Inferior parietal cortex (tissue), 1 donor: Measurements from ENCODE around the gene RETREG1.

Experiments used
- DNase-seq: peaks from one replicate; pipeline ENCODE4 v3.0.0-alpha.2; 2016; ENCODE audit errors: extremely low spot score

The RETREG1 gene

DNA sequence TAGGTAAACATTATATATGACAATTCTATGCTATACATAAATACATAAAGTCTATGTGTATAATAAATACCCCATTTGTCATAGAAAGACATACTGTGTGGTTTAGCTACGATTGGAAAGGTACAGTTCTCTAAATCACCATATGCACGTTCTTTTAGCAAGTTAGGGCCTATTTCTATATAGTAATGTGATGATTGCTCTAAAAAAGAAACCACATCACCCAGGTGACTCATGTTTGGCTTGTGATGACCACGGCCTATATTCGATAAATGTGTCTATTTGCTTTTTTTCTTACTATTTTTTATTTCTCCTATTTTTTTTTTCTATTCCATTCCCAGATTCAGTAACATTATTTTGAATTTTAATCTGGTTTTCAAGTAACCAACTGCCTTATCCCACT, 34.7 kb downstream of the RETREG1 start:
- no peak for DNase-seq

DNA sequence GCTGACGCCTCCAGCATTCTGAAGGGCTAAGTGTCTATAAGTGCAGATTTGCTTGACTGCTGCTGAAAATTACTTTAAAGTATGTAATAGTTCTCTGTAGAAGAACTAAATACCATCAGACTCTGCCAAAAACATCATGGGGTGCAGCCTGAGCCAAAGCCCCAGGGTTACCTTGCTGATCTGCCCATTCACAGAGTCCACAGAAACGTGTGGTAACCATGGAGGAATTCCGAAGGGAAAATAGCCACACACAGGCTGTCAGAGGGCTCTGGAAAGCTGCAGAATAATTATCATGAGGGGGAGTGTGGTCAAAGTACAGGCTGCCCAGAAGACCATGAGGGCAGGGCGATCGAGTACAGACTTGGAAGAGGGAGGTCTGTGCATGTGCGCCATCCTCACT, 36.4 kb downstream of the RETREG1 start:
- no peak for DNase-seq

DNA sequence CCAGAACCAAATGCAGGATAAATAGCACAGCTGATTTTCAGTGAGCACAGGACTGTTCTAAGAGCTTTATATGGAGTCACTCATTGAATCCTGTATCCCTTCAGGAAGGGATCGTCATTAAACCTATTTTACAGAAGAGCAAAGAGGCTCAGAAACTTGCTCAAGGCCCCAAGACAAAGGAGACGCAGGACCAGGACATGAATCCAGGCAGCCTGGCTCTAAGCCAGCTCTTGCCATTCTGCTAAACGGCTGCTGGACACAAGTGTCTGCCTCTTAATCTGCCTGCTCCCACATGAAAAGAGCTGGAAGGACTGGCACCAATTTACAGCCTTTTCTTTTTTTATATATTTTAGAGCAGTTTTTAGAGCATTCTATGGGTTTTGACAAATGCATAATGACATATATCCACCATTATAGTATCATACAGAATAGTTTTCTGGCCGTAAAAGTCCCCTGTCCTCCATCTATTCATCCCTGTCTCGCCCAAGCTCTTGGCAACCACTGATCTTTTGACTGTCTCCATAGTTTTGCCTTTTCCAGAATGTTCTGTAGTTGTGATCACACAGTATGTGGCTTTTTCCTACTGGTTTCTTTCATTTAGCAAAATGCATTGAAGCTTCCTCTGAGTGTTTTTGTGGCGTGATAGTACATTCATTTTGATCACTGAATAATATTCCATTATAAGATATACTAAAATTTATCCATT, 37.5 kb downstream of the RETREG1 start:
- DNase-seq: peak; percentile 58

DNA sequence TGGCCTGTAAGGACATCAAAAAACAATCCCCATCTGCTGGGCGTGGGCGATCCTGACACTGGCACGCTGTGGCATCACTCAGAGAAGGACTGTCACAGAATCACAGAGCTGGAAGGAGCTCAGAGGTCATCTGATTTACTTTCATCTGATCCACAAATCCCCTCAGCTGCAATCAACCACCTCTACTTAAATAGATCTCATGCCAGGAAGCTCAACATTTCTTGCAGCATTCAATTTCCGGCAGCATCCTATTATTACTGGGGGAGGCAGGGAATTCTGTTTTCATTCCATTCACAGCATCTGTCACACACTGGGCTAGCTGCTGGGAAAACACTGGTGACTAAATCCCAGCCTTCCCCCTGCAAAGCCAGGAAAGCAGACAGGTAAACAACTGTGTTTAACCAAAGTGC, 38.3 kb downstream of the RETREG1 start:
- DNase-seq: no peak

DNA sequence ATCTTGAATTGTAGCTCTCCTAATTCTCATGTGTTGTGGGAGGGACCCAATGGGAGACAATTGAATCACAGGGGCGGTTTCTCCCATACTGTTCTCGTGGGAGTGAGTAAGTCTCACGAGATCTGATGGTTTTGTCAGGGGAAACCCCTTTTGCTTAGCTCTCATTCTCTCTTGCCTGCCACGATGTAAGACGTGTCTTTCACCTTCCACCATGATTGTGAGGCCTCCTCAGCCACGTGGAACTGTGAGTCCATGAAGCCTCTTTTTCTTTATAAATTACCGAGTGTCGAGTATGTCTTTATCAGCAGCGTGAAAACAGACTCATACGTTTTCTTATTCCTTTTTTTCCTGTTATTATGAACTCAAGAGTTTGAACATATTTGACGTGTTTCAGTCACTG, 39.1 kb downstream of the RETREG1 start:
- DNase-seq: no peak

DNA sequence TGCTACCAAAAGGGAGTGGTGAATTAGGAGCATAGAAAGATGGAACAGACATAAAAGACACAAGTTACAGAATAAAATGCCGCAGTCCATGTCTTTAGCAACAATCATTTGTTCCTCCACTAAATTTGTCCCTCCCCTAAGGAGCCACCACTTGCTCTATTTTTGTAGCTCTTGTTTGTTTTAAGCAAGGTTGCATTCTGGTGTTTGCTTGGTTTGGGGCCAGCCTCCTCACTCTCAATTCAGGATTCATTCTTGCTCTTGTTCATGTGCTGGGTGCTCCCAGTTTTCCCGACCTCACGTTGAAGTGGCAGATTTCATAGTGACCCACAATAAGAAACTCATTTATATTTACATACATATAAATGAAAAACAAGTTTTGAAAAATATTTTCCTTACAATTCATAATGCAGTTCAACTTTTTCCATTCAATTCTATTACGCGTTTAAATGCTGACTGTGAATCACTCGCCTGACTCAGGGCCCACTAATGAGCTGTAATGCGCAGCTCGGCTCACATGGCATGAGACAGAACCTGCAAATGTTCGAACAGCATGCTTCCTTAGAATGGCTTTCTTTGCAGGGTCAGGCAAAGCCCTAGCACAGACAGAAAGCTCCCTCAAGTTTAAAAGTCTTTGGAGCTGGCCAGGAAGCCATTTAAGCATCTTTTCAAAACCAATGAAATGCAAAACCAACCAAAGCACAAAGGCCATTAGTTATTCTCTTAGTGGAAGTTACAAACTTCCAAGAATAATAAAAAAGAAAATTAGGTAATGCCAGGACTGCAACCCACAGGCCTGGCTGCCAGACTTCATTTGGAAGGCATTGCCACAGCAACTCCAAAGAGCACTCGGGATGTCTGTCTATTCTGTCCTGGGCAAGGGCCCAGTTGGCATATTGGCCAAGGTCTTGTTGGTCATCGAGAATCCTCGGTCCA, 41.7 kb downstream of the RETREG1 start:
- DNase-seq: no peak

DNA sequence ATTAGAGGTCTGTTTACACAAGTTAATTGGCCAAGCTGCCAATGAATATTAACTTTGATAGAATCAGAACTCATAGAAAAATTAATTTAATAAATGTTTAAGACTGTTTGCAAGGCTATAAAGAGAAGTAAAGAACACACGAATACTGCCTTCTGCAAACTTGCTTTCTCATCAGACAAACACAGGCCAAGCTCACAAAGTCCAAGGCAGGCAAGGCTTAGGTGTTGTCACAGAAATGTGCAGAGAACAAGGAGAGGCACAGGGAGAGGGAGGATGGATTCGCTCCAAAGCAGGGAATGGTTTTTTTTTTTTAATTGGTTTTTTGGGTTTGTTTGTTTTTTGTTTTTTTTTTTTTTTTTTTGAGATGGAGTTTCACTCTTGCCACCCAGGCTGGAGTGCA, 43.4 kb downstream of the RETREG1 start:
- DNase-seq: no peak

DNA sequence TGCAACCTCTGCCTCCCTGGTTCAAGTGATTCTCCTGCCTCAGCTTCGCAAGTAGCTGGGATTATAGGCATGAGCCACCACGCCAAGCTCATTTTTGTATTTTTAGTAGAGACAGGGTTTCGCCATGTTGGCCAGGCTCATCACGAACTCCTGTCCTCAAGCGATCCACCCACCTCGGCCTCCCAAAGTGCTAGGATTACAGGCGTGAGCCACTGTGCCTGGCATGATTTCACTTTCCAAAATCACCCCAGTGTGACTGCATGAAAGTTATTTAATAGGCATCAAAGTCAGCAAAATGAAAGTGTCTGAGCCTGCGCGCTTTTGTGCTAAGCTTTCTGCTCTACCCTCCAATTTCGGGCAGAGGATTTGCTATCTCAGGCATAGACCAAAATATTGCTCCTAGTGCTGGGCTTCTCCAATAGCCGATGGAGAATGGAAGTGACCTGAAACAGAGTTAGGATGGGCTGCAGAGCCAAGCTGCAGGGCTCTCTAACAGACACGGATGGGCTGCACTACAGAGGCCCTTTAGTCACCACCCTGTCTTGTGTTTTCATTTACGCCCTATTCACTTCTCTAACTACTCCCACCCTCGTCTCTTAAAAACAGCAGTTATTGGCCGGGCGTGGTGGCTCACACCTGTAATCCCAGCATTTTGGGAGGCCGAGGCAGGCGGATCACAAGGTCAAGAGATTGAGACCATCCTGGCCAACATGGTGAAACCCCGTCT, 44.3 kb downstream of the RETREG1 start:
- no peak for DNase-seq

DNA sequence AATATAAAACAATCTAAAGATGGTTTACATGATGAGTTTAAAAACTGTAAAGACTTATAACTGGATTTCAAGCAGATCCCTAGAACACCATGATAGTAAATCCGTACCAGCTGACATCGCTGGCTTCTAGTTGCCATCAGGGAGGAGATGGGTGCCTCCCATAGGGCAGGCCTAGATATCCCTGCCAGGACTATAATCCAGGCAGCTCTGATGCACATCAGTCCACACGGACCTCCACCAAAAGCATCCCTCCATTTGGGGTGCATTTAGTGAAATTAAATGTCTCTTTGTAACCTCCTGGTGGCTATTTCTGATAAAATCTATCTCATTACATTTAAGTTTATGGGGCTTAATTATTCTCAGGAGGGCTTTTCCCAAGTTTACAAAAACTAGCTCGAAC, 45.8 kb downstream of the RETREG1 start:
- DNase-seq: no peak

DNA sequence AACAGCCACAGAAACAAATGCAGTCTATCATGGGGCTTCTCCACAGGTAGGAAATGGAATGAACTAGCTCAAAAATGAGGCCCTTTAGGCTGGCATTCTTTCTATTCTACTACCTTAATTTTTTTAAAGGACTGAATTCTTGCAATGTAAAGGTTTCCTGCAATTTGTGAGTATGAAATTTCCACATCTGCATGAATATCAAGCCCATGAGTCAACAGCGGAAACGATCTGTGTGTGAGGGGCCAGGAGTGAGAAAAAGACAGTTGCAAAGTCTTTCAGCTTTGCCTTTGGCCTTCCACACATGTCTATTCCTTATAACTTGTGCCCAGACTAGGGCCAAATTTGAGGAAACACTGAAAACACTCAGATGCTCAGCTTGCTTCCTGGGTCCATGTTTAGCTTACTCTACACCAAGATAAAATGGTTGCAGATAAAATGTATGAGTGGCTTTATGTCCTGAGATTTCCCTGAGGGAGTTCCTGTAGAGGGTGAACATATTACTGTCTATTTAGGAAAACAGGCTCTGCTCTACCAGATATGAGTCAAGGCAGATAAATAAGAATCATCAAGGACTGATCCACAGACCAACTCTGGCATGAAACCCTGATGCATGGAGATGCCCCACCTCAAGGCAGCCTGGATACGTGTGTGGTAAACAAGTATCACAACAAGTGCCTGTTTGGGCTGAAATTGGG, 46.5 kb downstream of the RETREG1 start:
- DNase-seq: no peak

DNA sequence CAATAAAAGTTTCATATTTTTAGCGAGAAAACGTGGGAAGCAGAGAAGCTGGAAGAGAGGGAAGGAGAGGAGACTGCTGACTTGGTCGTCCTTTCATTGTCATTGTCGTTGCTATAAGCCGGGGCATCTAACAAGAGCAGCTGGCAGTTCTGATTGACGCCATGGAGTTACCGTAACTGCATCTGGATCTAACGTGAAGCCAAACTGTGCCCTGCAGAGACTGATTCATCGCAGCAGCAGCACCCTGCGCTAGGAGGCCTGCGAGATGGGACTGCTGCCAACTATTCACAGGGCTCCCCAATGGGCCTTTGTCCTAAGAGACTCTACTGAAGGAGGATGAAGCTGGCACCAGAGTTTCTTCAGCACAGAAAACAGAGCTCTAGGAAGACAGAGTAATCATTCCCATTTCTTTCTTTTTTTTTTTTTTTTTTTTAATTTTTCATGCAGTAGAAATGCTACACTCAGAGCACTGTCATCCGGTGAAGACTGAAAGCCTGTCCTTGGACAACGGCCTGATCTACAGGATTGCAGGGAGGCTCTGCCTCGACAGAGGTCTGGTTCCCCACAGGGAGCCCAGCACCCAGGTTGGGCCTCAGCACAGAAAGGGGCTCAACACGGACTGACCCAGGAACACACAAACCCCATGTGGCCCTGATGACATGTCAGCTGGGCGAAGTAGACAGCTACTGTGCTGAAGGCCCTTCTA, 47.8 kb downstream of the RETREG1 start:
- DNase-seq: peak; percentile 94

DNA sequence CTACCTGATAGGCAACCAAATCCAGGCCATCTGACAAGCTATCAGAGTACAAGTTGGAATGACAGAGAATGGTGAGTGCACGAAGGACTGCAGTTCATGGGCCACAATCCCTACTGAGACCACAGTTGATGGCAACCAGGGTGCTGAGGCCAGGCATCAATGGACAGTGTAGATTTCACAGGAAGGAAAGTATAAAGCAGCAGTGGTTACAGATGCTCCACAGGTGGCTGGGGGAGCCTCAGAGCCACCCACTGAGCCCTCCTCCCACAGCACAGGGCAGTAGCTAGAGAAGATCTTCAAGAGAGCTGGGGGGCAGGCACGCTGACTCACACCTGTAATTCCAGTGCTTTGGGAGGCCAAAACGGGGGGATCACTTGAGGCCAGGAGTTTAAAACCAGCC, 49.4 kb downstream of the RETREG1 start:
- no peak for DNase-seq

DNA sequence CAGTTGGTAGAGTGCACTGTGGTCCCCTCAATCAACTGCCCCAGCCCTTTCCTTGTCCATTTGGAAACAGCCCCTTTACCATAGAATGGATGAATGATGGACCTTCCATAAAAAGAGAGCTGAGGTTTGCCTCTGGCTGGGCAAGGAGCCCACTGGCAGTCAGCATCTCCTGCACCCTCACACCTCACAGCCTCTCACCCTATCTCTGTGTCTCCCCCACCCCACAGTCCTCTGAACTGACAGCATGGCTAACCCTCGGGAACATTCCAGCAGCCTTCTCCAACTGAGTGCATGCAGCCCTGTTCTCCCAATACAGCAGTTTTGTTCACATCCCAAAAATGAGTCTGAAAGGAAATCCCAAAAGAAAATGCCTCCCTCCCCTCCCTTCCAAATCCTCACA, 51.7 kb downstream of the RETREG1 start:
- no peak for DNase-seq

DNA sequence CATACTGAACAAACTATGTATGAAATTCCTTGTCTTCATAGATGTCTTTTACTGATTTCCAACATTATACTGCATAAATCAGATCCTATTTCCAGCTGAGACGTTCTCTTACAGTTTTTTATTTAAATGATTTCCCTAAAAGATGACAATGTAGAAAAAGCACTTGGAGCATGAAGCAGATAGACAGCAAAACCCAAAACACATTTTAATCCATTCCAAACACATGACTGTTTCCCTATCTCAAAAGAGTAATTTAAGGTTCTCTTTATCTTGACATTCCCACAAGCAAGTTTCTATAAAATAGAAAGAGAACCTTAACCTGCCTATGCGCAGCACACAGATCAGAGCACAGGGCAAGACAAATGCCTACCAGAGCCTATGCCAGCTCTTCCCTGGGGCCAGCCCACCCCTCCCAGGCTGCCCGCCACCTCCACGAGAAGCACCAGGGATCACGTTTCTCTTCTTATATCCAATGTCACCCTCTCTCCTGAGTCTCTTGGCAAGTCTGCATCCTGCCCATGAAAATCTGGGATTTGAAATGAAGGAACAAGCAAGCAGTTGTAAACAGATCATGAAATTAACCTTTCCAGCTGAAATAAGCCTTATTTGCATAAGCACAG, 52.4 kb downstream of the RETREG1 start:
- no peak for DNase-seq

DNA sequence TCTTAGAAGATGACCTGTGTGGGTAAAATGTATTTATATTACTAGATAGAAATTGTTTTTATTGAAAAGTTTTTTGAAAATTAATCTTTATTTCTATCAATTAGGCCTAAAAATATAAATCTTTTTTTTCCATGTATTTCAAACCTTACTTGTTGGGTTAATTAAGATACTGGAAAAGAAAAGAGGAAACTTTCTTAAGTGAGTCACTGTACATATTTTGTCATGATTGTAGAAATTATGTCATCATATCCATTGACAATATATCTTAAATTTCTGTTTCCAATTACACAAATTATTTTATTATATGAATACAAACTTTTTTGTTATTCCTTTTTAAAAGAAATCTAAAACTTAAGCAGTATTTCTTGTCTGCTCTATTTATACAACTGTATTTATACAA, 53.1 kb downstream of the RETREG1 start:
- no peak for DNase-seq

DNA sequence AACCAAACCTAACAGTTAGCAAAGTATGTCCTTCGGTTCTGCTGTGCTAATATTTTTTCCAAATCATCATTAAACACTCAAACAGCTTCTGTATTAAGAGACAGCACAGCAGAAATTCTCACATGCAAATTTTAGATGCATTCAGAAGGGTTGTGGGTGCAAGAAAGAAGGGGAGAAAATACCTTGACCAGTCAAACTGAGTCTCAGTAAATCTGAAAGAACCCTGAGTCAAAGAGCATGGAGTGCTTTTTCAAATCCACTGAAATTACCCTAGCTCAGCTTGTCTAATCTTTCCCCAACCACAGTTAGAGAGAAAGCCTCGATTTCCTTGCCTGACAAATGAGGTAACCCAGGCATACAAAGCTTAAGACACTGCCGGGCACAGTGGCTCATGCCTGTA, 55.1 kb downstream of the RETREG1 start:
- DNase-seq: no peak

DNA sequence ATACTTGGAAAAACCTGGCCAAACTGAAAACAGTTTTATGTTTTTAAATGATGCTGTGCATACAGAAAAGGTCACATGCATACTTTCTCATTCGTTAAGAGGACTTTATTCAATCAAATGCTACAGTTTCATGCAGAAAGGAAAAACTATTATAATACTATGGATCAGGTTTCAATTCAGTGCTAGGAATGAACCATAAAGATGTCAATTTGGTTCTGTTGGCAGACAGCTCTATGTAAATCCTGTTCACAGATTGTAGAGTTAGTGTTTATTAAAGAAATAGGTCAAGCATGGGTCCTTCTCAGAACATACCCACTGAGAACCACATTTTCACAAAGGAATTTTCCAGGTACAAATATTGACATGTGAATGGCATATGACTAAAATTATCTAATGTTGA, 57.1 kb downstream of the RETREG1 start:
- DNase-seq: no peak

DNA sequence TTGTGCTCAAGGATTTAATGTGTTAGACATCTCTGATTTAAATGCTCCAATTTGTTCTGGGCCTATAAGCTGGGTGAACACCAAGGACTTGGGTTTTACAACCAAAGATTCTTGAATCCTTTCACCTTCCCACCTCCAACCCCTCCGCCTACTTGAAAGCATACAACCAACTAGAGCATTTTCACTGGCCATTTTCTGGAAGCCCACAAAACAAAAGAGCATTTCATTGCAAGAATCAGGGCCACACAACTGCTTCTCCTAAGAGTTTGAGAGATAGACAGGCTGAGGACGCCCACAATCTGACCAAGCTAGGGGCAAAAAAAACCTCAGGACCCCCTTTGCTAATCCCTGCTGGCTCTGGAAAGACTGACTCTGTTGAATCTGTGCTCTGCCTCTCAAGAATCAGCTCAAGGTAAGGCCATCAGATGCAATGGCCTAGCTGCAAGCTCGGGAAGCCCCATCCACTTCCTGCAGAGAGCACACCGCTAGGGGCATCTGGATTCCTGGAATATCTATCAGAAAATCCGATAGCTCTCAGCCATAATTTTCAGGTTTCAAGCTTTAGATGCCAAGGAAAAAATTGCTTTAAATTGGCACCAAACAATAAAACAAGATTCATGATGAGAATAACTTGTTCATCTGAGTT, 57.7 kb downstream of the RETREG1 start:
- no peak for DNase-seq

DNA sequence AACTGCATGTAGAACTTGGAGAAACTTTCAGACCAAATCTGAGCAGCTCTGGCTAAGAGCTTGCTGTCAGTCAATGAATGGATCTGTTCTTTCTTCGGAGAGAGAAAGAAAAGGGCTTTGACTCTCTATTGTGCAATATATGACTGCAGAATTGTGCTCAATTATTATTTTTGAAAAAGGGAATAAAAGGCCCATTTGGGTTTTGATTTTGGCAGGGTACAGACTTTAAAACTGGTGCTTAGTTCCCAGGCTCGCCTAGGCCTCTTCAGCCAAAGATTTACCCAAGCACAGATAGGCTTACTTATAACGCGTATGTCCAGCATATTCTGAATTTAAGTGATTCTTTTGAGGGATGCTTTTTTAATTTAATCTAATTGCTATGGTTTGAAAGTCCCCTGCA, 59.3 kb downstream of the RETREG1 start:
- DNase-seq: no peak

DNA sequence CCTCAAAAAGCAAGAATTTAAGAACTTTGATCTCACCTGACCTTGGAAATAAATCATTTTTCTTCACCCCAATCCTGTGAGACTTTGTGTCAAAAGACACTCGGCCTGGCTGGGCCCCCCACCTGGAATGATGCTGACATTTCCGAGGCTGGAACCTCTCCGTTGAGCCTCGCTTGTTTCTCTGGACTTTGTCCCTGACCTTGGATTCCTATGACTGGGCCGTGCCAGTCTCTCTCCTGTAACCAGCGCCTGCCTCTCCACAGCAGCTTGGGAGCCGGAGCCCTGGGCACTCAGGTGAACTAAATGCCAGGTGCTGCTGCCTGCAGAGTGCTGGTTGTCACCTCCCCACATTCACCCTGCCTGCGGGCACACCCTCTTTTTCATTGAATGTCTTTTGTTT, 62.7 kb downstream of the RETREG1 start:
- no peak for DNase-seq
